Measurements from ENCODE around the gene COMTD1.
A peak's percentile ranks its signal among the peaks of the same experiment; 100 is the strongest.
"Not testable (repeated sequence)": the region's sequence is repeated elsewhere in the genome, so short reads cannot be mapped to it uniquely, and the experiment has no call there.

COMTD1 gene

DNA sequence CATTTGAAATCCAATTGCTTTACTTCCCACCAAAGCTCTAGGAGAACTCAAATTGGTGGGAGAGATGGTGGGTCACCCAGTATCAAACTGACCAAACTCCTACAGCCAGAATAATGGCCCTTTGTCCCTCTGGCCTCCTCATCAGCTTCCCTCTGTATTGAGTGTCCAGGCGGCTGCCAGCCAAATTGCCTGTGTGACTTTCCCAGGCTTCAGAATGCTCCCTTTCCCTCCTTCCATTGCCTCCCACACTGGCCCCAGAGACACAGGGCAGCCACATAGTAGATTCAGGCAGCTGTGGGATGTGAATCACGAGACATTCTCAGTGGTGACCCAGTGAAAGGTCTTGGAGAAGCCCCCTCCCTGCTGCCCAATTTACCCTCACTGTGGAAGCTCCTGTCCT is 37.9 kb downstream of the COMTD1 start:
- no peak for DNase-seq
- CTCF ChIA-PET: interaction anchor here (1.0 to 2.4 kb wide), 5 partner anchors 9 to 30 kb away, joined by 3 to 9 read pairs (median 3); no protein-coding TSS in a partner anchor
- no peak overlapping the region for H3K27ac ChIP-seq (ENCODE audit: insufficient read depth in 1 of 2, low read depth in 1 of 2, low read length in 2 of 2, poor library complexity in 1 of 2, severe bottlenecking in 2 of 2)
- peaks cover 0 to 1% (median 0%) of the 10 kb centered on the region in 4 experiments for H3K36me3 ChIP-seq (ENCODE audit: control insufficient read depth in 4 of 4, insufficient read depth in 4 of 4, low read length in 3 of 4)
- WGBS (ENCODE audit: insufficient coverage): 100% methylated on average over 1 of the region's 2 CpGs
- no peaks in the 10 kb centered on the region for H3K4me1 ChIP-seq (ENCODE audit: control extremely low read depth in 1 of 4, control insufficient read depth in 4 of 4, insufficient read depth in 4 of 4, low read length in 3 of 4)
- POLR2A ChIA-PET: no interaction called here
- no peaks in the 10 kb centered on the region for H3K9me3 ChIP-seq (ENCODE audit: control extremely low read depth in 1 of 5, control insufficient read depth in 4 of 5, insufficient read depth in 2 of 5, low read depth in 1 of 5, low read length in 4 of 5)
- no peaks in the 10 kb centered on the region for H3K27me3 ChIP-seq (replicated peaks in 2 of 5; ENCODE audit: control insufficient read depth in 4 of 5, insufficient read depth in 5 of 5, low read length in 4 of 5)
- no peak overlapping the region for H3K4me3 ChIP-seq (ENCODE audit: control insufficient read depth in 1 of 7, extremely low read depth in 1 of 7, insufficient read depth in 4 of 7, low read depth in 2 of 7, low read length in 6 of 7)

- ChIA-PET CTCF (interaction anchor here (1.3 to 2.4 kb wide), 3 partner anchors 9 to 15 kb away, joined by 4 to 9 read pairs (median 8); no protein-coding TSS in a partner anchor), POLR2A (no interaction called here)
- H3K9me3 ChIP-seq (ENCODE audit: control extremely low read depth in 1 of 5, control insufficient read depth in 4 of 5, insufficient read depth in 2 of 5, low read depth in 1 of 5, low read length in 4 of 5): no peaks in the 10 kb centered on the region
- H3K27ac ChIP-seq (ENCODE audit: insufficient read depth in 1 of 2, low read depth in 1 of 2, low read length in 2 of 2, poor library complexity in 1 of 2, severe bottlenecking in 2 of 2): no peak overlapping the region
- no peaks in the 10 kb centered on the region for H3K4me1 ChIP-seq (ENCODE audit: control extremely low read depth in 1 of 4, control insufficient read depth in 4 of 4, insufficient read depth in 4 of 4, low read length in 3 of 4)
- WGBS (ENCODE audit: insufficient coverage): 94% methylated on average over 2 of the region's 3 CpGs
- DNase-seq: no peak
- H3K27me3 ChIP-seq (replicated peaks in 2 of 5; ENCODE audit: control insufficient read depth in 4 of 5, insufficient read depth in 5 of 5, low read length in 4 of 5): no peaks in the 10 kb centered on the region
- H3K4me3 ChIP-seq (ENCODE audit: control insufficient read depth in 1 of 7, extremely low read depth in 1 of 7, insufficient read depth in 4 of 7, low read depth in 2 of 7, low read length in 6 of 7): no peak overlapping the region
- H3K36me3 ChIP-seq (ENCODE audit: control insufficient read depth in 4 of 4, insufficient read depth in 4 of 4, low read length in 3 of 4): peaks cover 0 to 1% (median 0%) of the 10 kb centered on the region in 4 experiments
These were observed 38.7 kb downstream of the COMTD1 start for GRCh38 chr10:75197066-75197465.

GRCh38 chr10:75195035-75195763 is 40.6 kb downstream of the COMTD1 start:
- no peak overlapping the region for H3K27ac ChIP-seq (ENCODE audit: insufficient read depth in 1 of 2, low read depth in 1 of 2, low read length in 2 of 2, poor library complexity in 1 of 2, severe bottlenecking in 2 of 2)
- H3K4me1 ChIP-seq (ENCODE audit: control extremely low read depth in 1 of 4, control insufficient read depth in 4 of 4, insufficient read depth in 4 of 4, low read length in 3 of 4): no peaks in the 10 kb centered on the region
- H3K27me3 ChIP-seq (replicated peaks in 2 of 5; ENCODE audit: control insufficient read depth in 4 of 5, insufficient read depth in 5 of 5, low read length in 4 of 5): no peaks in the 10 kb centered on the region
- H3K4me3 ChIP-seq (ENCODE audit: control insufficient read depth in 1 of 7, extremely low read depth in 1 of 7, insufficient read depth in 4 of 7, low read depth in 2 of 7, low read length in 6 of 7): no peak overlapping the region
- no peaks in the 10 kb centered on the region for H3K9me3 ChIP-seq (ENCODE audit: control extremely low read depth in 1 of 5, control insufficient read depth in 4 of 5, insufficient read depth in 2 of 5, low read depth in 1 of 5, low read length in 4 of 5)
- ChIA-PET POLR2A (no interaction called here), CTCF (interaction anchor here (1.0 to 1.5 kb wide), 2 partner anchors 14 to 16 kb away, joined by 3 read pairs; partner anchors contain the start of gene VDAC2)
- no peak for DNase-seq
- H3K36me3 ChIP-seq (ENCODE audit: control insufficient read depth in 4 of 4, insufficient read depth in 4 of 4, low read length in 3 of 4): peaks cover 0 to 1% (median 0%) of the 10 kb centered on the region in 4 experiments
- WGBS (ENCODE audit: insufficient coverage): 95% methylated on average over 4 of the region's 6 CpGs

DNA sequence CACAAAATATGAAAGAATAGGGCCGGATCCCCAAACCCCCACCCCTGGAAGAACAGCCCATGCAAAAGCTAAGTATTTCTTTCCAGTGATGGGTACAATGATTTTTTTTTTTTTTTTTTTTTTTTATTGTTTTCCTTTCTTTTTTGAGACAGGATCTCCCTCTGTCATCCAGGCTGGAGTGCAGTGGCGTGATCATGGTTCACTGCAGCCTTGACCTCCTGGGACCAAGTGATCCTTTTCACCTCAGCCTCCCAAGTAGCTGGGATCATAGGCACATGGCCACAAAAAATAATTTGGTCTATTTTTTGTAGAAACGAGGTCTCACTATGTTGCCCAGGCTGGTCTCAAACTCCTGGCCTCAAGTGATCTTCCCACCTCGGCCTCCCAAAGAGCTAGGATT is 41.1 kb downstream of the COMTD1 start:
- H3K36me3 ChIP-seq (ENCODE audit: control insufficient read depth in 4 of 4, insufficient read depth in 4 of 4, low read length in 3 of 4); DNase-seq; H3K4me3 ChIP-seq (ENCODE audit: control insufficient read depth in 1 of 7, extremely low read depth in 1 of 7, insufficient read depth in 4 of 7, low read depth in 2 of 7, low read length in 6 of 7); H3K27ac ChIP-seq (ENCODE audit: insufficient read depth in 1 of 2, low read depth in 1 of 2, low read length in 2 of 2, poor library complexity in 1 of 2, severe bottlenecking in 2 of 2); H3K9me3 ChIP-seq (ENCODE audit: control extremely low read depth in 1 of 5, control insufficient read depth in 4 of 5, insufficient read depth in 2 of 5, low read depth in 1 of 5, low read length in 4 of 5); H3K4me1 ChIP-seq (ENCODE audit: control extremely low read depth in 1 of 4, control insufficient read depth in 4 of 4, insufficient read depth in 4 of 4, low read length in 3 of 4); H3K27me3 ChIP-seq (replicated peaks in 2 of 5; ENCODE audit: control insufficient read depth in 4 of 5, insufficient read depth in 5 of 5, low read length in 4 of 5); POLR2A ChIA-PET: not testable (repeated sequence)
- 95% methylated on average over 3 of the region's 4 CpGs for WGBS (ENCODE audit: insufficient coverage)
- CTCF ChIA-PET: interaction anchor here (1.5 kb wide), 1 partner anchor 15 kb away, joined by 3 read pairs; no protein-coding TSS in a partner anchor

DNA sequence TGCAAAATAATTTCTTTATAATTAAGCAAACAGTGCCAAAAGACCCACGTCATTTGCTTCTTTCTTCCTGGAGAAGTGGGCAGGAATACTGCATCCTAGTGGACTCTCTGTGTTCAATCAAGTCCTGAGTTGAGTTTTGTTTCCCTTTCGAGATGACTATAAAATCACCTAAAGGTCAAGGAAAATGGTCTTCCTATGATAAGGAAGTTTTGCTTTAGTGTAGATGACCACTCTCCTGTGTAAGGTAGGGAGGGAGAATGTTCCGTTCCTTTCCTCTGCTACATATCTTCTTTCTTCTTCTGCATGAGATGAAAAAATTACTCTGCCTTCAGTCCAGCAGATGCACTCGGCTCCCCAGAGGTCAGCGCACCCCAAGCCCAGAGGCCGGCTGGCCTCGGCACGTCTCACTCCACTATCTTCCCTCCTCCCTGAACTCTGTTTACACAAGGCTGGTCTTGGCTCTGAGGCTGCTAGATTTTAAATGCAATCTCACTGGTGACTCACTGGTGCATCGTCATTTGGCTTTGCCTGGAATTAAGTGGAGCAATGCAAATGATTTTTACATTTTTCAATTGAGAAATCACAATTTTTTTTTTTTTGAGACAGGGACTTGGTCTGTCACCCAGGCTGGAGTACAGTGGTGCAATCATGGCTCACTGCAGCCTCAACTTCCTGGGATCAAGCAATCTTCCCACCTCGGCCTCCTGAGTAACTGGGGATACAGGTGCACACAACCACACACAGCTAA is 43.8 kb downstream of the COMTD1 start:
- H3K4me1 ChIP-seq (ENCODE audit: control extremely low read depth in 1 of 4, control insufficient read depth in 4 of 4, insufficient read depth in 4 of 4, low read length in 3 of 4): no peaks in the 10 kb centered on the region
- CTCF ChIA-PET: interaction anchor here (1.4 kb wide), 1 partner anchor 18 kb away, joined by 3 read pairs; no protein-coding TSS in a partner anchor
- no peaks in the 10 kb centered on the region for H3K9me3 ChIP-seq (ENCODE audit: control extremely low read depth in 1 of 5, control insufficient read depth in 4 of 5, insufficient read depth in 2 of 5, low read depth in 1 of 5, low read length in 4 of 5)
- no peaks in the 10 kb centered on the region for H3K27me3 ChIP-seq (replicated peaks in 2 of 5; ENCODE audit: control insufficient read depth in 4 of 5, insufficient read depth in 5 of 5, low read length in 4 of 5)
- POLR2A ChIA-PET: interaction anchor here (0.6 kb wide), 1 partner anchor 15 kb away, joined by 3 read pairs; no protein-coding TSS in a partner anchor
- H3K36me3 ChIP-seq (ENCODE audit: control insufficient read depth in 4 of 4, insufficient read depth in 4 of 4, low read length in 3 of 4): peaks cover 0 to 1% (median 0%) of the 10 kb centered on the region in 4 experiments
- 100% methylated on average over 2 of the region's 10 CpGs for WGBS (ENCODE audit: insufficient coverage)
- no peak overlapping the region for H3K4me3 ChIP-seq (ENCODE audit: control insufficient read depth in 1 of 7, extremely low read depth in 1 of 7, insufficient read depth in 4 of 7, low read depth in 2 of 7, low read length in 6 of 7)
- H3K27ac ChIP-seq (ENCODE audit: insufficient read depth in 1 of 2, low read depth in 1 of 2, low read length in 2 of 2, poor library complexity in 1 of 2, severe bottlenecking in 2 of 2): peak overlapping the region in 1 of 2 experiments; percentile 16
- DNase-seq: peak in 1 of 3 donors; percentile 18

DNA sequence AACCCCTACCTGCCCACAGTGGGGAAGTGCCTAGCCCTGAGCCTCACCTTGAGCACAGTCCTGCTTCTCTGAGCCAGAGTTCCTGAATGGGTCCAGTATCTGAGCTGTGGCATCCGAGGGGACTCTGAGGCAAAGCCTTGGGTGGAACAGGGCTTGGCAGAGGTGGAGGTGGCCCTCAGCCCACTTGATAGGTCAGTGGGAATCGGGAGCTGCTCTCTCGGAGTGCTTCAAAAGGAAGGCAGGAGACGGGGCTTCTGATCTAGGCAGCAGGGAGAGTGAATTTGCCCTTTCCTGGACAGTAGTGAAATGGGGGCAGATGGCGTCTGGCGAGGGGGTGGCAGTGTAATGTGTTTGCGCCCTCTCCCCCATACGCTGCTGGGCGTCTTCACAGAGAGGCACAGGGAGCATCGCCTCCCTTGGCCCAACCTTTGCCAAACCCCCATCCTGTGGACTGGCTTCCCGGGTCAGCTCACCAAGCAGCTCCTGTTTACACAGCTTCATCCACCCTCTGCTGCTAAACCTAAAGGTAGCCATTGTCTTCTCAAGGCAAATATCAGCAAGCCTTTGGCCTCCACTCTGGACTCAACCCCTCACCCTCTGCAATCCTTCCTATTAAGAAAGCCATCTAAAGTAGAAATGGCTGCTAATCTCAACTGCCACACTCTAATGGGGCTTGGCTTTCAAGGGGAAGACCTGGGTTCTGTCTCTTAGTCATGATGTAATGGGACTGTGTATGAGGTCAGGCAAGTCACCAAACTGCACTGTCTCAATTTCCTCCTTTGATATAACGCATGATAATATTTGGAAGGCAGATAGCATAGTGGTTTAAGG is 46.3 kb downstream of the COMTD1 start:
- Histone ChIP-seq H3K27ac (ENCODE audit: insufficient read depth in 1 of 2, low read depth in 1 of 2, low read length in 2 of 2, poor library complexity in 1 of 2, severe bottlenecking in 2 of 2) (no peak overlapping the region), H3K4me3 (ENCODE audit: control insufficient read depth in 1 of 7, extremely low read depth in 1 of 7, insufficient read depth in 4 of 7, low read depth in 2 of 7, low read length in 6 of 7) (no peak overlapping the region), H3K9me3 (ENCODE audit: control extremely low read depth in 1 of 5, control insufficient read depth in 4 of 5, insufficient read depth in 2 of 5, low read depth in 1 of 5, low read length in 4 of 5) (no peaks in the 10 kb centered on the region), H3K4me1 (ENCODE audit: control extremely low read depth in 1 of 4, control insufficient read depth in 4 of 4, insufficient read depth in 4 of 4, low read length in 3 of 4) (no peaks in the 10 kb centered on the region), H3K36me3 (ENCODE audit: control insufficient read depth in 4 of 4, insufficient read depth in 4 of 4, low read length in 3 of 4) (peaks cover 0 to 3% (median under 1%) of the 10 kb centered on the region in 4 experiments), H3K27me3 (replicated peaks in 2 of 5; ENCODE audit: control insufficient read depth in 4 of 5, insufficient read depth in 5 of 5, low read length in 4 of 5) (no peaks in the 10 kb centered on the region)
- WGBS (ENCODE audit: insufficient coverage): 98% methylated on average over 12 of the region's 12 CpGs
- ChIA-PET POLR2A (interaction anchor here (0.6 kb wide), 1 partner anchor 19 kb away, joined by 3 read pairs; no protein-coding TSS in a partner anchor), CTCF (interaction anchor here (1.0 to 6.6 kb wide), 7 partner anchors 8 to 48 kb away, joined by 3 to 46 read pairs (median 8); no protein-coding TSS in a partner anchor)
- peak in 1 of 3 donors; percentile 5 for DNase-seq
